ENCODE results near the gene NT5C1B.

Gene NT5C1B

GRCh38 chr2:18527822-18528221 is 61.5 kb downstream of the NT5C1B start:
- no peaks in the 10 kb centered on the region for H3K9me3 Mint-ChIP-seq
- H3K27ac Mint-ChIP-seq: no peak overlapping the region
- peaks cover 0 to 4% of the 10 kb centered on the region in 2 donors for H3K27me3 Mint-ChIP-seq
- H3K36me3 Mint-ChIP-seq (ENCODE audit: insufficient read depth): no peaks in the 10 kb centered on the region
- H3K4me3 Mint-ChIP-seq: no peak overlapping the region
- ATAC-seq (replicated peaks): no peak
- DNase-seq: no peak
- no peaks in the 10 kb centered on the region for H3K4me1 Mint-ChIP-seq (ENCODE audit: low read depth in 2 of 2)

GRCh38 chr2:18527326-18527725 is 62.0 kb downstream of the NT5C1B start:
- H3K4me1 Mint-ChIP-seq (ENCODE audit: low read depth in 2 of 2): no peaks in the 10 kb centered on the region

GRCh38 chr2:18526429-18526828 is 62.9 kb downstream of the NT5C1B start:
- H3K4me3 Mint-ChIP-seq: no peak overlapping the region
- ATAC-seq (replicated peaks): no peak
- peaks cover 0 to 4% of the 10 kb centered on the region in 2 donors for H3K27me3 Mint-ChIP-seq
- no peak overlapping the region for H3K27ac Mint-ChIP-seq
- H3K36me3 Mint-ChIP-seq (ENCODE audit: insufficient read depth): no peaks in the 10 kb centered on the region
- H3K9me3 Mint-ChIP-seq: no peaks in the 10 kb centered on the region
- DNase-seq: no peak
- no peaks in the 10 kb centered on the region for H3K4me1 Mint-ChIP-seq (ENCODE audit: low read depth in 2 of 2)

More at GRCh38 chr2:18527326-18527725, 62.0 kb downstream of the NT5C1B start:
- H3K36me3 Mint-ChIP-seq (ENCODE audit: insufficient read depth): no peaks in the 10 kb centered on the region
- H3K9me3 Mint-ChIP-seq: no peaks in the 10 kb centered on the region
- no peak overlapping the region for H3K4me3 Mint-ChIP-seq
- no peak for ATAC-seq (replicated peaks)
- no peak for DNase-seq
- peaks cover 0 to 4% of the 10 kb centered on the region in 2 donors for H3K27me3 Mint-ChIP-seq
- no peak overlapping the region for H3K27ac Mint-ChIP-seq

DNA sequence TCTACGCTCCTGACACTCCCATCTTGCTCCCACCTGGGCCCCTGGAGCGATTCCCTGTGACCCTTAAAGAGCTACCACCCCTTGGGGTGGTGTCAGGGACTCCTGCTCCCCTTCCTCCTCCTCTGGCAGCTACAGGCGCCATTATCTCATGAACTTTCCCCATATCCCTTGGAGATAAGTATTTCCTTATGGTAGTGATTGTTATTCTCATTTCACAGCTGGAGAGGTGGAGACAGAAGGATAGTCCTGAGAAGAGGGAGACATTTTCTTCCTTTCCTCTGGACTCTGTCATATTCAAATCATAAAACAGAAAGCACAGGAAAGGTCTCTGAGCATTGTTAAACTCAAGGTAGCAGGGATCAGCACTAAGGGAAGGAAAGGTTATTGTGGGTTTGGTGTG is 63.5 kb downstream of the NT5C1B start:
- no peak for ATAC-seq (replicated peaks)
- no peak for DNase-seq
- H3K4me1 Mint-ChIP-seq (ENCODE audit: low read depth in 2 of 2): no peaks in the 10 kb centered on the region

GRCh38 chr2:18525236-18525635 is 64.1 kb downstream of the NT5C1B start:
- Mint-ChIP-seq H3K9me3 (no peaks in the 10 kb centered on the region), H3K27ac (no peak overlapping the region), H3K4me3 (no peak overlapping the region), H3K27me3 (peaks cover 2 to 3% of the 10 kb centered on the region in 2 donors), H3K36me3 (ENCODE audit: insufficient read depth) (no peaks in the 10 kb centered on the region), H3K4me1 (ENCODE audit: low read depth in 2 of 2) (no peaks in the 10 kb centered on the region)
- DNase-seq (no peak), ATAC-seq (replicated peaks) (no peak)

More for the DNA sequence above, 63.5 kb downstream of the NT5C1B start:
- no peaks in the 10 kb centered on the region for H3K36me3 Mint-ChIP-seq (ENCODE audit: insufficient read depth)
- peaks cover 0 to 3% of the 10 kb centered on the region in 2 donors for H3K27me3 Mint-ChIP-seq
- no peaks in the 10 kb centered on the region for H3K9me3 Mint-ChIP-seq
- H3K27ac Mint-ChIP-seq: no peak overlapping the region
- H3K4me3 Mint-ChIP-seq: no peak overlapping the region

DNA sequence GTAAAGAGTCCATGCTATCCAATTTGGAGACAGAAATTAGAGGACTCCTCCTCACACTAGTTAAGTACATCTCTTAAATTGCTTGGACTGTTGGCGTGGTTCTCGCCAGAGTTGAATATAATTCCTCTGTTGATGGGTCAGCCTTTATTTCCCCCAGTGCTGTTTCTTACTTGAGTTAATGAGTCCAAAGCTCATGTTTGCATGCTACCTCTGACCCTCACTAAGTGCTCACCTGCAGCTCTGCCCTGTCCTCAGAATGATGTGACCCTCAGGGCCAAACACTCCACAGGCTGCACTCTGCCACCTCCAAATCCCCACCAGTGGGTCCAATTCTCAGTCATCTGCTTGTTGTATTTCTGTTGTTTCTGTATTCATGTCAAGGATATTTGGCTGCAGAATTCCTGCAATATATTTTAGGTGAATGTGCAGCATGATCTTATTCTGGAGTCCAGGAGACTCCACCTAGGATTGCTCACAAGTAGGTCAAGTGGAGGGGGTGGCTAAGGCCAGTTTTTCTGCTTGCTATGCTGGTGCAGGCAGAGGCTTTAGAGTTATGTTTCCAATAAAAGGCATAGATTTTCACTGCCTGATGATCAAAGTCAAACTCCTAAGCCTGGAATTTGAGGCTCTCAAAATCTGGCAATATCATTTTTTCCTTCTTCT is 66.8 kb downstream of the NT5C1B start:
- Mint-ChIP-seq H3K9me3 (no peaks in the 10 kb centered on the region), H3K36me3 (ENCODE audit: insufficient read depth) (no peaks in the 10 kb centered on the region), H3K4me1 (ENCODE audit: low read depth in 2 of 2) (no peaks in the 10 kb centered on the region), H3K27ac (no peak overlapping the region), H3K4me3 (no peak overlapping the region), H3K27me3 (peaks cover 21 to 29% of the 10 kb centered on the region in 2 donors)
- DNase-seq (no peak), ATAC-seq (replicated peaks) (no peak)

GRCh38 chr2:18520451-18521425 is 68.6 kb downstream of the NT5C1B start:
- Mint-ChIP-seq H3K4me1 (ENCODE audit: low read depth in 2 of 2) (no peaks in the 10 kb centered on the region), H3K36me3 (ENCODE audit: insufficient read depth) (no peaks in the 10 kb centered on the region), H3K27ac (no peak overlapping the region), H3K9me3 (no peaks in the 10 kb centered on the region), H3K27me3 (peaks cover 31 to 47% of the 10 kb centered on the region in 2 donors), H3K4me3 (no peak overlapping the region)
- DNase-seq: peak; percentile 65 to 75 (median 68)
- ATAC-seq (replicated peaks): peak; percentile 76

DNA sequence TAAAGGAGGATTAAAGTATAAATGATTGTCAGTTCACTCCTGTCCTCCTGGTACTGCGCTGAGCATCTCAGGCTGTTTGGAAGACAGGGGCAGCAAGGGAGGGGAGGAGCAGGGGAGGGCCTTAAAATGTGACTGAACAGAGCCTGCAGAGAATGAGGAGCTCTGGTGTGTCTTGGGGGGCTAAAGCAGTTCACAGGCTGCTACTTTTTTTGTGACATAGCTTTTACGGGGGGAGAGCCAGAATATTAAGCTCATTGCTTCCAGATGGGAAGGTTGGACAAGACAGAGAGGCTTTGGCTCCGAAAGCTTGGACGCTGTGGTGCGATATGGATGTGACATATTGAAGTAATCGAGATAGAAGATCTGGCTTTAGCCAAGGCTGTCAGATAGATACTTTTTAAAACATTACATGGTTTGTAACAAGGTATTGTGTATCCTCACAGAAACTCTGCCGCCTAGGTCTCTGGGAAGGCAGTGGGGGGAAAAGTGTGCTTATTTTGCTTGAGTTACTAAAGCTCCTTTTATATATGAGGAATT is 69.4 kb downstream of the NT5C1B start:
- ATAC-seq (replicated peaks): no peak
- DNase-seq: no peak
- Mint-ChIP-seq H3K36me3 (ENCODE audit: insufficient read depth) (no peaks in the 10 kb centered on the region), H3K27ac (no peak overlapping the region), H3K4me1 (ENCODE audit: low read depth in 2 of 2) (no peaks in the 10 kb centered on the region), H3K27me3 (peaks cover 36 to 55% of the 10 kb centered on the region in 2 donors), H3K9me3 (no peaks in the 10 kb centered on the region), H3K4me3 (no peak overlapping the region)

DNA sequence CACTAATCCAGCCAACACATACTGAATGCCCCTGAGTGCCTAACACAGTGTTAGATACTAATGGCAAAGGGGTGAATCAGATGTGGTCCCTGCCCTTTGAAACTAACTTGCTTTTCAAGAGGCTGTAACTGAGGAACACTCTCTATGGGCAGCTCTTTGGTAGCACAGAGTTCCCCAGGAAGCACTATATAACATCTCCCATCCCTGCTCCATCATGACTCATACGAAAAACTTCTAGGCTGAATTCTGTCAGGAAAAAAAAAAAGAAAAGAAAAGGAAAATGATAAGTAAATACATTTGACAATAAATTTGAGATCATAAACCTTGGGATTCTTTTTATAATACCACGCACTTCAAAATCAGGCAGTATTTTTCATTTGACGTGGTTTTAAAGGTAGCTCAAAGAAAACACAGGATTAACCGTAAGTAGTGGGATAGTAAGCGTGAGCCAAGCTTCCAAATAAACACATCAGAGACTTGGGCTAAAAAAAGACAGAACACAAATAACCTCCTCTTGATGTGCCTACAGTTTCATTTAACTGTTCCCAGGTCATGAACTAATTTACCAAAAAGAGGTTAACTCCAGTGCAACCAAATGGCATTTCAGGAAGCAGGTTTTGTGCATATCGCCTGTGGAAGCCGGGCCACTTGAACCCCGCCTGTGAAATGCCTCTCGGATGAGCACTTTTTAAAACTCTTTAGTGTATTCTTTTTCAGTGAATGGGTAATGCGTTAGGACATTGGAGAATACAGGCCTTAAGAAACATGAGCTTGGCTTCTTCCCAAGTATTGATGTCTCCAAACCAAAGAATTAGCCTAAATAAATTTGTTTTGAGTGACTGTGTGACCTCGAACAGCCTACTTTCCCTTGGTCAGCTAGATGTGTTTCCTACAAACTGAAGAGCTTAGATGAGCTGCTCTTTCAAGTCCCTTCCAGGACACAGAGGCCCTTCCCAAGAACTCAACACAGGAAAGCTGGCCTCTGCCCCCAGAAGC is 71.0 kb downstream of the NT5C1B start:
- H3K4me1 Mint-ChIP-seq (ENCODE audit: low read depth in 2 of 2): no peaks in the 10 kb centered on the region
- peaks cover 45 to 64% of the 10 kb centered on the region in 2 donors for H3K27me3 Mint-ChIP-seq
- H3K27ac Mint-ChIP-seq: peak overlapping the region in 1 of 2 donors; percentile 16
- DNase-seq (no peak), ATAC-seq (replicated peaks) (no peak)
- H3K9me3 Mint-ChIP-seq: no peaks in the 10 kb centered on the region
- no peaks in the 10 kb centered on the region for H3K36me3 Mint-ChIP-seq (ENCODE audit: insufficient read depth)
- H3K4me3 Mint-ChIP-seq: no peak overlapping the region

DNA sequence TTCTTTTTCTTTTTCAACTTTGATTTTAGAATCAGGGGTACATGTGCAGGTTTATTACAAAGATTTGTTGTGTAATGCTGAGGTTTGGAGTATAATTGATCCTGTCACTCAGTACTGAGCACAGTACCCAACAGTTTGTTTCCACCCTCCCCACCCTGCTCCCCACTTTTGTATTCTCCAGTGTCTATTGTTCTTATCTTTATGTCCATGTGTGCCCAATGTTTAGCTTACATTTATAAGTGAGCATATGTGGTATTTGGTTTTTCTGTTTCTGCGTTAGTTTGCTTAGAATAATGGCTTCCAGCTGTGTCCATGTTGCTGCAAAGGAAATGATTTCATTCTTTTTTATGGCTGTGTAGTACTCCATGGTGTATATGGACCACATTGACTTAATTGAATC is 72.0 kb downstream of the NT5C1B start:
- no peaks in the 10 kb centered on the region for H3K36me3 Mint-ChIP-seq (ENCODE audit: insufficient read depth)
- no peak overlapping the region for H3K27ac Mint-ChIP-seq
- no peaks in the 10 kb centered on the region for H3K4me1 Mint-ChIP-seq (ENCODE audit: low read depth in 2 of 2)
- peaks cover 45 to 64% of the 10 kb centered on the region in 2 donors for H3K27me3 Mint-ChIP-seq
- no peak for DNase-seq
- ATAC-seq (replicated peaks): no peak
- no peak overlapping the region for H3K4me3 Mint-ChIP-seq
- no peaks in the 10 kb centered on the region for H3K9me3 Mint-ChIP-seq

GRCh38 chr2:18516112-18516511 is 73.3 kb downstream of the NT5C1B start:
- Mint-ChIP-seq H3K9me3 (no peaks in the 10 kb centered on the region), H3K4me1 (ENCODE audit: low read depth in 2 of 2) (no peaks in the 10 kb centered on the region), H3K27me3 (peaks cover 55 to 76% of the 10 kb centered on the region in 2 donors), H3K36me3 (ENCODE audit: insufficient read depth) (no peaks in the 10 kb centered on the region), H3K4me3 (no peak overlapping the region), H3K27ac (no peak overlapping the region)
- DNase-seq: no peak
- ATAC-seq (replicated peaks): no peak

DNA sequence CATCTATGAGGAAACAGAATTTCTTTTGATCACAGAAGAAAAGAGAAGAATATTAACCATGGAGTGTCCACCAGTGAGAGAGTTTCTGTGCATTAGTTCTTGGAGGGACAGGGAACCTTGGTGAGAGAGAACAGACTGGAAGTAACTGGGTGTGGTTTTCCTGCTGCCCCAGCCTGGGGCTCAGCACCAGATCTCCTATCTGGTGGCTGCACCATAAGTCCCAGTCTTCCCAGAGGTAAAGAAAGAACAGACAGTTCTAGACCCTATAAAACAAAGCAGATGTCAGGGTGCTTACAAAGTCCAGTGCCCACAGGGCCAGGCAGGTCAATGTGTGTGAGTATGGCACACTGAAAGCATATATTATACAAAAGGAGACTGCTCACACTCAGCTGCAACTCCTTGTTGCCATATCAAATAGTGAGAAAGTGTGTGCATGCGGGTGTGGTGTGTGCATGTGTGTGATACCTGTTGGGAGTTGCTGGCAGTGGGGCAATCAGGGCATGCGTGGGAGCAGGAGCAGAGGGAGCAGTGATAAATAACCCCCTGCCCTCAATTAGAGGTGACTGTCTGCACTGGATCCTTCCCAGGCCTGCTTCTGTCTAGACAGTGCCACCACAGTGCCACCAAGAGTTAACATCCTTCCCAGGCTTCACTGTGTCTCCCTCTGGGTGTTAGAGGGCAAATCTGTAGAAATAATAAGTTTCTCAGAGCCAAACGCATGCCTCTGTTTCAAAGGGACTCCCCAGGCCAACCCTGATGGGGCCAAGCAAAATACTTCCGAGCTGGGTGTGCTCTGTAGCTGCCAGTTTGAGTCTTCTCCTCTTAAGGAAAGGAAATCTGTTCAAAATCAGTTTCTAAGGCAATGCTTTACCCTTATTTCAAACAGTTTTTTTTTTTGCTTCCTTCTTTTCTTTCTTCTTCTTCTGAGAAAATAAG is 74.6 kb downstream of the NT5C1B start:
- DNase-seq: no peak
- ATAC-seq (replicated peaks): no peak
- Mint-ChIP-seq H3K9me3 (no peaks in the 10 kb centered on the region), H3K4me1 (ENCODE audit: low read depth in 2 of 2) (no peaks in the 10 kb centered on the region), H3K27me3 (peaks cover 62 to 82% of the 10 kb centered on the region in 2 donors), H3K27ac (no peak overlapping the region), H3K4me3 (no peak overlapping the region), H3K36me3 (ENCODE audit: insufficient read depth) (no peaks in the 10 kb centered on the region)

Data from effector memory CD8-positive, alpha-beta T cell (primary cell).